LNCaP clone FGC (cell line): Measurements from ENCODE around the gene IFT122.

Source experiments
- DNase-seq: peaks from one replicate; pipeline ENCODE4 v3.0.0-alpha.2; 2011; ENCODE audit warnings: low read depth
- H3K4me3 ChIP-seq: 2 replicates; pipeline ENCODE4 v1.5.1; 2011; ENCODE audit warnings: mild to moderate bottlenecking, low read depth, low read length, control low read depth
- TF ChIP-seq, protein P1 (sequence below): IDR thresholded peaks from 2 replicates; pipeline ENCODE4 v1.5.1; 2012; ENCODE audit warnings: mild to moderate bottlenecking; ENCODE audit not compliant: control insufficient read depth, insufficient read depth; ENCODE audit errors: extremely low read depth

The IFT122 gene

DNA sequence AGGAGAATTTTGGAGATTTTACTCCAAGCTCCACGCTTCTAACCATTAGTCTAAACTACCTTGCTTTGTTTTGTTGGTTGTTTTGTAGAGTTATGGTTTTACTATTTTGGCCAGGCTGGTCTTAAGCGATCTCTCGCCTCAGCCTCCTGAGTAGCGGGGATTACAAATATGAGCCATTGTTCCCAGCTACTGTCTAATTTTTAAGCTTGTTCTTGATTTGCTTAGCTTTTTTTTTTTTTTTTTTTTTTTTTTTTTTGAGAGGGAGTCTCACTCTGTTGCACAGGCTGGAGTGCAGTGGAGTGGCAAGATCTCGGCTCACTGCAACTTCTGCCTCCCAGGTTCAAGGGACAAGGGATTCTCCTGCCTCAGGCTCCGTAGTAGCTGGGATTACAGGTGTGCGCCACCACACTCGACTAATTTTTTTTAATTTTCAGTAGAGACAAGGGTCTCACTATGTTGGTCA lies 40.1 kb upstream of the IFT122 start:
- no peak for DNase-seq

DNA sequence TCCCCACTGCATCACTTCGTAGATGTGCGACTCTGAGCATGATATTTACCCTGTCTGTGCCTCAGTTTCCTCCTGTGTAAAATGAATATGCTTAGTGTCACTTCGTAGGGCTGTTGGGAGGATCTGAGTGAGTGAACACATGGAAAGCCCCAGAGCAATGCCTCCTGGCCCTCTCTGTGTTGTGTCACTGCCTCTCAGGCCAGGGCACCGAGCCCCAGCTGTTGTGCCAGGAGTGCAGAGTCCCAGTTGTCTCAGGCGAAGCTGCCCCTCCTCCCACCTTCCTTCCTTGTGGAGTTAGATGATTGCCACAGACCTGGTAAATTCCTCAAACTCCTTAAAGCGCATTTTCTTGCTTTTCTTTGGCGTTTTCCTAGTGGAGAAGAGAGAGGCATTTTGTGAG lies 37.8 kb upstream of the IFT122 start:
- H3K4me3 ChIP-seq: no peak overlapping the region
- no peak for DNase-seq
- TF ChIP-seq, protein P1, sequence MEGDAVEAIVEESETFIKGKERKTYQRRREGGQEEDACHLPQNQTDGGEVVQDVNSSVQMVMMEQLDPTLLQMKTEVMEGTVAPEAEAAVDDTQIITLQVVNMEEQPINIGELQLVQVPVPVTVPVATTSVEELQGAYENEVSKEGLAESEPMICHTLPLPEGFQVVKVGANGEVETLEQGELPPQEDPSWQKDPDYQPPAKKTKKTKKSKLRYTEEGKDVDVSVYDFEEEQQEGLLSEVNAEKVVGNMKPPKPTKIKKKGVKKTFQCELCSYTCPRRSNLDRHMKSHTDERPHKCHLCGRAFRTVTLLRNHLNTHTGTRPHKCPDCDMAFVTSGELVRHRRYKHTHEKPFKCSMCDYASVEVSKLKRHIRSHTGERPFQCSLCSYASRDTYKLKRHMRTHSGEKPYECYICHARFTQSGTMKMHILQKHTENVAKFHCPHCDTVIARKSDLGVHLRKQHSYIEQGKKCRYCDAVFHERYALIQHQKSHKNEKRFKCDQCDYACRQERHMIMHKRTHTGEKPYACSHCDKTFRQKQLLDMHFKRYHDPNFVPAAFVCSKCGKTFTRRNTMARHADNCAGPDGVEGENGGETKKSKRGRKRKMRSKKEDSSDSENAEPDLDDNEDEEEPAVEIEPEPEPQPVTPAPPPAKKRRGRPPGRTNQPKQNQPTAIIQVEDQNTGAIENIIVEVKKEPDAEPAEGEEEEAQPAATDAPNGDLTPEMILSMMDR: no peak

More for the DNA sequence above, 40.1 kb upstream of the IFT122 start:
- TF ChIP-seq, protein P1: no peak
- H3K4me3 ChIP-seq: no peak overlapping the region

- H3K4me3 ChIP-seq: no peak overlapping the region
- no peak for DNase-seq
- TF ChIP-seq, protein P1: no peak
Observed at GRCh38 chr3:129402616-129403015, 37.4 kb upstream of the IFT122 start.

DNA sequence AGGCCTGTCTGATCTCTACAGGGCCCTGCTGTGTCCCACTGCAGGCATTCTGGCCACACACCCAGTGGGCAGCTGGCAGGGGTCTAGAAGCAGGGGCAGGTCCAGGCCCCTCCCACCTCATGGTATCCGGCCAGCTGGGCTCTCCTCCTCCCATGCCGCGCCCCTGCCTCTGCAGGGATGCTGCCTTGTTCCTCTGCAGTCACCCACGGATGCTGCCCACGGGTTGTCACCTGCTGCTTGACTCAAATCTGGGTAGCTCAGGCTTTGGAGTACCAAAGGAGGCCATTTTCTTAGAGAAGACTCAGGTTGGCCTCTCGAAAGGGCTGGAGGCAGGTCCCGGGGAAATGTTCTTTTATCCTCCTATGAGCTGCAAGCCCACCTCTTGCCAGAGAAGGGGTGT lies 36.6 kb upstream of the IFT122 start:
- TF ChIP-seq, protein P1: no peak

DNA sequence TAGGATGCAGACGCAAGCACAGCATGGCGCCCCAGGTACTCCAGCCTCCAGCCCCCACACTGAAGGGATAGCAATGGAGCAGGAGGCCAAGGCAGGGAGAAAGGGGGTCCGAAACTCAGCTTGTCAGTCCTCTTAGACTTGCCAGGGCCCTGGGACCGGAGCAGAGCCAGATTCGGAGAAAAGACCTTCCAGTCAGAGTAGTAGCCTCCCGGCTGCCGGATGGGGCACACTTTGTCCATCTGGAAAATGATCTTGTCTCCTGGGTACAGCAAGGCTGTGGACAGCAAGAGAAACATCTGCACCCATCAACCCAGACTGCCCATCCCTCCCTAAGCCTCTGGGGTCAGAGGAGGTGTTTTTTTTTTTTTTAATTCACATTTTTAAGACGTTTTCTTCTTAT lies 35.9 kb upstream of the IFT122 start:
- TF ChIP-seq, protein P1: no peak
- no peak overlapping the region for H3K4me3 ChIP-seq
- no peak for DNase-seq

More for the DNA sequence above, 36.6 kb upstream of the IFT122 start:
- no peak overlapping the region for H3K4me3 ChIP-seq
- DNase-seq: no peak

GRCh38 chr3:129404610-129405009 lies 35.4 kb upstream of the IFT122 start:
- DNase-seq: no peak
- TF ChIP-seq, protein P1: no peak

DNA sequence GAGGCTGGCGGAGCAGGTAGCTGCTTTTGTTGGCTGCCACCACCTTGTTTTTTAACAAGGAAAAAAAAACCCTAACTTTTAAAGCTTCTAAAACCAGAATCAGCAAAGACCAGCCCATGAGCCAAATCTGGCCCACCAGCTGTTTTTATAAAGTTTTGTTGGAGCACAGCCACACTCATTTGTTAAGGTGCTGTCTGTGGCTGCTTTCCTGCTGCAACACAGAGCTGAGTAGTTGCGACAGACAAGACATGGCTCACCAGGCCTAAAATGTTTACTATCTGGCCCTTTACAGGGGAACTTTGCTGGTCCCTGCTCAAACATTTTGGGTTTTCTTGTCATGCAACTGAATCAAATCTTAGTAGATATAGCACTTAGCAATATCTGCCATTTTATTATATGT lies 30.5 kb upstream of the IFT122 start:
- no peak overlapping the region for H3K4me3 ChIP-seq
- TF ChIP-seq, protein P1: no peak
- no peak for DNase-seq

More at GRCh38 chr3:129404610-129405009, 35.4 kb upstream of the IFT122 start:
- H3K4me3 ChIP-seq: no peak overlapping the region
